Measurements from ENCODE around the gene ABTB1. TPM values are rescaled to one million over a fixed set of nuclear protein-coding genes. Genes with fewer than 3 reads are reported as not detected.

The ABTB1 gene
- total and polyA plus RNA-seq, 4 donors = 9.7 to 14.1 (median 10.9) TPM

GRCh38 chr3:127693336-127693843, 20.6 kb downstream of the ABTB1 start:
- Histone ChIP-seq H3K4me1 (ENCODE audit: control insufficient read depth in 4 of 4, insufficient read depth in 4 of 4, low read length in 3 of 4) (peaks cover 6 to 22% (median 19%) of the 10 kb centered on the region in 4 donors), H3K9ac (ENCODE audit: low read depth in 1 of 2, low read length in 2 of 2) (no peak overlapping the region), H3K9me3 (ENCODE audit: control insufficient read depth in 4 of 4, low read length in 3 of 4) (no peaks in the 10 kb centered on the region), H3K27me3 (ENCODE audit: control insufficient read depth in 4 of 4, insufficient read depth in 4 of 4, low read length in 3 of 4) (no peaks in the 10 kb centered on the region), H3K4me3 (ENCODE audit: low read depth in 1 of 3, low read length in 3 of 3) (no peak overlapping the region), H3K27ac (ENCODE audit: low read depth in 1 of 2, low read length in 2 of 2) (no peak overlapping the region), H3K36me3 (ENCODE audit: control insufficient read depth in 4 of 4, insufficient read depth in 3 of 4, low read depth in 1 of 4, low read length in 3 of 4) (peaks cover 3 to 20% (median 12%) of the 10 kb centered on the region in 4 donors)
- 92% methylated on average over 7 of the region's 7 CpGs for WGBS
- no peak for DNase-seq (ENCODE audit: low spot score)
- TF ChIP-seq GABPA (IDR thresholded peaks at IDR 0.05 in 1 of 2, conservative IDR thresholded peaks at IDR 0.05 in 1 of 2) (no peak), NR2F2 (IDR thresholded peaks at IDR 0.05) (no peak), ZBTB33 (IDR thresholded peaks at IDR 0.05) (no peak)

- H3K9me3 ChIP-seq (ENCODE audit: control insufficient read depth in 4 of 4, low read length in 3 of 4) = no peaks in the 10 kb centered on the region
- H3K27me3 ChIP-seq (ENCODE audit: control insufficient read depth in 4 of 4, insufficient read depth in 4 of 4, low read length in 3 of 4) = no peaks in the 10 kb centered on the region
- H3K27ac ChIP-seq (ENCODE audit: low read depth in 1 of 2, low read length in 2 of 2) = no peak overlapping the region
- TF ChIP-seq CTCF (IDR thresholded peaks at IDR 0.05; ENCODE audit: low read depth, low read length, missing input control) = peak; percentile 45
- no peak for TF ChIP-seq FOXA1 (IDR thresholded peaks at IDR 0.05)
- peak in 1 of 2 donors; percentile 23 for TF ChIP-seq RXRA (IDR thresholded peaks at IDR 0.05)
- TF ChIP-seq RAD21 (IDR thresholded peaks at IDR 0.05) = peak; percentile 70 to 77
- no peak for DNase-seq (ENCODE audit: low spot score)
- H3K4me3 ChIP-seq (ENCODE audit: low read depth in 1 of 3, low read length in 3 of 3) = no peak overlapping the region
- peaks cover 5 to 20% (median 12%) of the 10 kb centered on the region in 4 donors for H3K36me3 ChIP-seq (ENCODE audit: control insufficient read depth in 4 of 4, insufficient read depth in 3 of 4, low read depth in 1 of 4, low read length in 3 of 4)
- no peak overlapping the region for H3K9ac ChIP-seq (ENCODE audit: low read depth in 1 of 2, low read length in 2 of 2)
- 79% methylated on average over 17 of the region's 17 CpGs for WGBS
- H3K4me1 ChIP-seq (ENCODE audit: control insufficient read depth in 4 of 4, insufficient read depth in 4 of 4, low read length in 3 of 4) = peaks cover 8 to 28% (median 26%) of the 10 kb centered on the region in 4 donors
Measured at GRCh38 chr3:127694467-127695215, 21.9 kb downstream of the ABTB1 start.

GRCh38 chr3:127697551-127698240, 24.9 kb downstream of the ABTB1 start:
- Histone ChIP-seq H3K4me1 (ENCODE audit: control insufficient read depth in 4 of 4, insufficient read depth in 4 of 4, low read length in 3 of 4) (peaks cover 11 to 56% (median 47%) of the 10 kb centered on the region in 4 donors), H3K9ac (ENCODE audit: low read depth in 1 of 2, low read length in 2 of 2) (no peak overlapping the region), H3K27me3 (ENCODE audit: control insufficient read depth in 4 of 4, insufficient read depth in 4 of 4, low read length in 3 of 4) (no peaks in the 10 kb centered on the region), H3K9me3 (ENCODE audit: control insufficient read depth in 4 of 4, low read length in 3 of 4) (no peaks in the 10 kb centered on the region), H3K4me3 (ENCODE audit: low read depth in 1 of 3, low read length in 3 of 3) (no peak overlapping the region), H3K36me3 (ENCODE audit: control insufficient read depth in 4 of 4, insufficient read depth in 3 of 4, low read depth in 1 of 4, low read length in 3 of 4) (peaks cover 3 to 10% (median 6%) of the 10 kb centered on the region in 4 donors), H3K27ac (ENCODE audit: low read depth in 1 of 2, low read length in 2 of 2) (peak overlapping the region; percentile 80 to 87)
- 49% methylated on average over 16 of the region's 16 CpGs for WGBS
- peak; percentile 78 for DNase-seq (ENCODE audit: low spot score)
- peak; percentile 69 for TF ChIP-seq NR2F2 (IDR thresholded peaks at IDR 0.05)
- TF ChIP-seq ZBTB33 (IDR thresholded peaks at IDR 0.05) = no peak
- TF ChIP-seq JUND (IDR thresholded peaks at IDR 0.05) = peak in 1 of 2 donors; percentile 45
- TF ChIP-seq ATF3 (IDR thresholded peaks at IDR 0.05) = no peak
- TF ChIP-seq HNF4A (conservative IDR thresholded peaks at IDR 0.05) = peak in 1 of 2 donors; percentile 63
- TF ChIP-seq EGR1 (IDR thresholded peaks at IDR 0.05; ENCODE audit: low read depth in 2 of 2) = no peak
- TF ChIP-seq FOXA2 (IDR thresholded peaks at IDR 0.05) = peak; percentile 94
- no peak for TF ChIP-seq CTCF (IDR thresholded peaks at IDR 0.05; ENCODE audit: low read depth, low read length, missing input control)
- peak in 1 of 2 donors; percentile 82 for TF ChIP-seq RXRA (IDR thresholded peaks at IDR 0.05)
- peak; percentile 56 for TF ChIP-seq YY1 (IDR thresholded peaks at IDR 0.05)
- no peak for TF ChIP-seq TAF1 (conservative IDR thresholded peaks at IDR 0.05)
- no peak for TF ChIP-seq MAX (IDR thresholded peaks at IDR 0.05)

Measured in liver (tissue), 9 donors.